ENCODE measurements around the gene PITHD1. TPM values are rescaled to one million over a fixed set of nuclear protein-coding genes. Genes with fewer than 3 reads are reported as not detected.

Gene PITHD1
- total RNA-seq, 1 donor, result 31.1 TPM

DNA sequence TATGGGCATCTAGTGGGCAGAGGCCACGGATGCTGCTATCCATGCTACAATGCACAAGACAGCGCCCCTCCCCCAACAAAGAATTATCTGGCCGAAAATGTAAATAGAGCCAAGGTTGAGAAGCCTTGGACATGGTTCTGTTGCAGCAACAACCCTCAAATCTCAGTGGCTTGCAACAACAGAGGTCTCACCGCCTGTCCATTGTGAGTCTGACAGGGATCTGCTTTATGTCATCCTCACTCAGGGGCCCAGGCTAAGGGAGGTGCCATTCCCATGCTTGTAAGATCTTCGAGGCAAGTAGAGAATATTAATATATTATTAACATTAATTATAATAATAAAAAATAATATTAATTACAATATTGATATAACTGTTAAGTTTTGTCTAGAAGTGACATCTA, 9.5 kb upstream of the PITHD1 start:
- Histone ChIP-seq H3K36me3 (ENCODE audit: insufficient read depth, low read length) (peaks cover 15% of the 10 kb centered on the region), H3K79me2 (ENCODE audit: insufficient read depth, low read length) (peaks cover 6% of the 10 kb centered on the region), H3K4me2 (ENCODE audit: insufficient read depth, low read length) (no peak overlapping the region)

DNA sequence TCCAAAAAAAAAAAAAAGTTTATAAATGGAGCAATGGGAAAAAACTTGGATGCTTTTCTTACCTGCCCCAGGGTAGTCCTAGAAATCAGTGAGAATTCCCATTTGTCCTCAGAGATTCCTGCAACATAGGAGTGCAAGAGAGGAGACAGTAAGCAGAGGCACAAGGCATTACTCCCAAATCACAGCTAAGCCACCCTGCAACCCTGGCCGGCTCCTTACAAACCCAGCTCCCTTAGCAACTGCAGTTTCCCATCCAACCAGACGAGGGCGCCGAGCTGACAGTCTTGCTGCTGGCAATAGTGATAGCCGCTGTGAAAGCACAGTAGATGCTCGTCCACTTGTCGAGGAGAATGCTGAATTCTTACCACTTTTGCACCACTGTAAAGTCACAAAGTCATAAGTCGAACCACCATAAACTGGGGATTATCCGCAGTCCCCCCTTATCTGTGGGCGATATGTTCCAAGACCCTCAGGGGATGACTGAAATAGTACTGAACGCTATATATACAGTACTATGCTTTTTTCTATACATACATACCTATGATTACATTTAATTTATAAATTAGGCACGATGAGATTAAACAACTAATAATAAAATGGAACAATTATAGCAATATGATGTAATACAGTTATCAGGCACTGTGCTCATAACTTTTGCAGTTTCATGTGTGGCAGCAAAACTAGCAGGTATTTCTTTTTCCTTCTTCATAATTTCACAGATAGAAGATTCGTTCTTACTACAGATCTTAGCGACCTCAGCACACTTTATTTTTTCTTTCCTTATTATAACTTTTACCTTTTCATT, 6.0 kb upstream of the PITHD1 start:
- peak overlapping the region; percentile 70 for H3K4me2 ChIP-seq (ENCODE audit: insufficient read depth, low read length)
- H3K27ac ChIP-seq (ENCODE audit: low read depth, low read length), result no peak overlapping the region
- H3K4me1 ChIP-seq (ENCODE audit: insufficient read depth, low read length), result no peaks in the 10 kb centered on the region
- no peak overlapping the region for H2AFZ ChIP-seq (ENCODE audit: low read length)
- H3K36me3 ChIP-seq (ENCODE audit: insufficient read depth, low read length), result peaks cover 7% of the 10 kb centered on the region
- peak; percentile 91 for DNase-seq (ENCODE audit: insufficient read length, low spot score, missing footprints)
- no peak overlapping the region for H3K4me3 ChIP-seq (ENCODE audit: insufficient read depth, low read length)
- peaks cover 3% of the 10 kb centered on the region for H4K20me1 ChIP-seq (ENCODE audit: insufficient read depth, low read length)
- peaks cover 20% of the 10 kb centered on the region for H3K79me2 ChIP-seq (ENCODE audit: insufficient read depth, low read length)
- TF ChIP-seq, protein P1, sequence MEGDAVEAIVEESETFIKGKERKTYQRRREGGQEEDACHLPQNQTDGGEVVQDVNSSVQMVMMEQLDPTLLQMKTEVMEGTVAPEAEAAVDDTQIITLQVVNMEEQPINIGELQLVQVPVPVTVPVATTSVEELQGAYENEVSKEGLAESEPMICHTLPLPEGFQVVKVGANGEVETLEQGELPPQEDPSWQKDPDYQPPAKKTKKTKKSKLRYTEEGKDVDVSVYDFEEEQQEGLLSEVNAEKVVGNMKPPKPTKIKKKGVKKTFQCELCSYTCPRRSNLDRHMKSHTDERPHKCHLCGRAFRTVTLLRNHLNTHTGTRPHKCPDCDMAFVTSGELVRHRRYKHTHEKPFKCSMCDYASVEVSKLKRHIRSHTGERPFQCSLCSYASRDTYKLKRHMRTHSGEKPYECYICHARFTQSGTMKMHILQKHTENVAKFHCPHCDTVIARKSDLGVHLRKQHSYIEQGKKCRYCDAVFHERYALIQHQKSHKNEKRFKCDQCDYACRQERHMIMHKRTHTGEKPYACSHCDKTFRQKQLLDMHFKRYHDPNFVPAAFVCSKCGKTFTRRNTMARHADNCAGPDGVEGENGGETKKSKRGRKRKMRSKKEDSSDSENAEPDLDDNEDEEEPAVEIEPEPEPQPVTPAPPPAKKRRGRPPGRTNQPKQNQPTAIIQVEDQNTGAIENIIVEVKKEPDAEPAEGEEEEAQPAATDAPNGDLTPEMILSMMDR (IDR thresholded peaks at IDR 0.05; ENCODE audit: extremely low read depth, low read depth, low read length), result peak; percentile 97
- H3K27me3 ChIP-seq (ENCODE audit: insufficient read depth, low read length), result no peaks in the 10 kb centered on the region
- H3K9me3 ChIP-seq (ENCODE audit: low read depth, low read length), result no peaks in the 10 kb centered on the region

More for the DNA sequence above, 9.5 kb upstream of the PITHD1 start:
- Histone ChIP-seq H3K27ac (ENCODE audit: low read depth, low read length) (no peak overlapping the region), H3K9me3 (ENCODE audit: low read depth, low read length) (no peaks in the 10 kb centered on the region), H3K4me3 (ENCODE audit: insufficient read depth, low read length) (no peak overlapping the region), H3K27me3 (ENCODE audit: insufficient read depth, low read length) (no peaks in the 10 kb centered on the region), H2AFZ (ENCODE audit: low read length) (no peak overlapping the region), H3K4me1 (ENCODE audit: insufficient read depth, low read length) (no peaks in the 10 kb centered on the region), H4K20me1 (ENCODE audit: insufficient read depth, low read length) (peaks cover 4% of the 10 kb centered on the region)
- no peak for DNase-seq (ENCODE audit: insufficient read length, low spot score, missing footprints)
- TF ChIP-seq, protein P1 (IDR thresholded peaks at IDR 0.05; ENCODE audit: extremely low read depth, low read depth, low read length), result no peak

DNA sequence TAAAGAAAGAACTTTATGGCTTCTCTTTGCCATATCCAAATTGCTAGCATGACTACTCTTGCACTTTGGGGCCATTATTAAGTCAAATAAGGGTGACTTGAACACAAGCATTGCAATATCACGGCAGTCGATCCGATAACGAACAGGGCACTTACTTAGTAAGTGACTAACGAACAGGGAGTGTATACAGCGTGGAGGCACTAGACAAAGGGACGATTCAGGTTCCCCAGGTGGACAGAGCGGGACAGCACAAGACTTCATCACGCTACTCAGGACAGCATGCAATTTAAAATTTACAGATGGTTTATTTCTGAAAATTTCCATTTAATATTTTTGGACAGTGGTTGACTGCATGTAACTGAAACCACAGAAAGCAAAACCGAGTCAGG, 5.4 kb upstream of the PITHD1 start:
- Histone ChIP-seq H3K9me3 (ENCODE audit: low read depth, low read length) (no peaks in the 10 kb centered on the region), H3K36me3 (ENCODE audit: insufficient read depth, low read length) (peaks cover 7% of the 10 kb centered on the region), H2AFZ (ENCODE audit: low read length) (no peak overlapping the region), H4K20me1 (ENCODE audit: insufficient read depth, low read length) (peaks cover 3% of the 10 kb centered on the region), H3K4me1 (ENCODE audit: insufficient read depth, low read length) (no peaks in the 10 kb centered on the region), H3K4me3 (ENCODE audit: insufficient read depth, low read length) (no peak overlapping the region), H3K27me3 (ENCODE audit: insufficient read depth, low read length) (no peaks in the 10 kb centered on the region), H3K27ac (ENCODE audit: low read depth, low read length) (no peak overlapping the region), H3K79me2 (ENCODE audit: insufficient read depth, low read length) (peaks cover 25% of the 10 kb centered on the region), H3K4me2 (ENCODE audit: insufficient read depth, low read length) (peak overlapping the region; percentile 70)
- TF ChIP-seq, protein P1 (IDR thresholded peaks at IDR 0.05; ENCODE audit: extremely low read depth, low read depth, low read length), result no peak
- DNase-seq (ENCODE audit: insufficient read length, low spot score, missing footprints), result no peak

DNA sequence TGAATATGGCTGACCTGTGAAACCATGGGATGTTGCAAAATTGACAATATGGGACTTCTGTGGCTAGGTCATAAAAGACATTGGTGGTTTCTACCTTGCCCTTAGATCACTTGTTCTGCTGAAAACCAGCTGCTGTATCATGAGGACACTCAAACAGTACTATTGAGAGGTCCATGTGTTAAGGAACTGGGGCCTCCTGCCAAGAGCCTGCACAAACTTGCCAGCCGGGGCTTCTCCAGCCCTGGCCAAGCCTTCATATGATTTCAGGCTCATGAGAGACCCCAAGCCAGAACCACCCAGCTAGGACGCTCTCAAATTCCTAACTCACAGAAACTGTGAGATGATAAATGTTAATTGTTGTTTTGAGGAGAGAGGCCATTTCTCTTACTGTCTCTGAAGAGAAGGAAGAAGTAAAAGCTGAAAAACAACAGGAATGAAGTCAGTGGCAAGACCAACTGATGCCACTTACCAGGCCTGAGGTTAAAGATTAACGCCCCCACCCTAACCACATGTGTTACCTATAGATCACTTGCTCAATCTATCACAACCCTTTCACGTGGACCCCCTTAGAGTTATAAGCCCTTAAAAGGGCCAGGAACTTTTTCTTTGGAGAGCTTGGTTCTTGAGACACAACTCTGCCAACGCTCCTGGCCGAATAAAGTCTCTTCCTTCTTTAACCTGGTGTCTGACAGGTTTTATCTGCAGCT, 3.9 kb upstream of the PITHD1 start:
- Histone ChIP-seq H3K4me2 (ENCODE audit: insufficient read depth, low read length) (no peak overlapping the region), H3K4me1 (ENCODE audit: insufficient read depth, low read length) (peaks cover 6% of the 10 kb centered on the region), H3K9me3 (ENCODE audit: low read depth, low read length) (no peaks in the 10 kb centered on the region), H4K20me1 (ENCODE audit: insufficient read depth, low read length) (peaks cover 5% of the 10 kb centered on the region), H3K27ac (ENCODE audit: low read depth, low read length) (no peak overlapping the region), H3K27me3 (ENCODE audit: insufficient read depth, low read length) (no peaks in the 10 kb centered on the region), H2AFZ (ENCODE audit: low read length) (no peak overlapping the region), H3K4me3 (ENCODE audit: insufficient read depth, low read length) (no peak overlapping the region), H3K79me2 (ENCODE audit: insufficient read depth, low read length) (peaks cover 39% of the 10 kb centered on the region), H3K36me3 (ENCODE audit: insufficient read depth, low read length) (peaks cover 3% of the 10 kb centered on the region)
- DNase-seq (ENCODE audit: insufficient read length, low spot score, missing footprints), result peak; percentile 51
- TF ChIP-seq, protein P1 (IDR thresholded peaks at IDR 0.05; ENCODE audit: extremely low read depth, low read depth, low read length), result no peak
